GM13977 (cell line): ENCODE results near the gene DPYSL3.

Experiments used
- DNase-seq: peaks from one replicate; pipeline ENCODE4 v3.0.0; 2012; ENCODE audit warnings: low spot score
- CTCF ChIP-seq: IDR thresholded peaks from 2 replicates; pipeline ENCODE4 v1.5.1; 2012; ENCODE audit warnings: mild to moderate bottlenecking, control low read depth; ENCODE audit not compliant: insufficient read depth; ENCODE audit errors: extremely low read depth, missing control alignments
- in situ Hi-C: fragments of 300-500 bp; cut with MboI; formaldehyde crosslinking; loops from one replicate; pipeline ENCODE4 v1.12.0; 2022; ENCODE audit warnings: low sequenced_read_pairs, low pct_unique_long_range_greater_than_20kb, mixed read lengths, inconsistent platforms; ENCODE audit not compliant: unreplicated experiment

The DPYSL3 gene

GRCh38 chr5:147413266-147413665, 96.6 kb downstream of the DPYSL3 start:
- in situ Hi-C loops, result no loop called here

GRCh38 chr5:147412561-147412960, 97.3 kb downstream of the DPYSL3 start:
- no peak for DNase-seq
- no peak for TF ChIP-seq CTCF
- in situ Hi-C loops, result no loop called here

More at GRCh38 chr5:147413266-147413665, 96.6 kb downstream of the DPYSL3 start:
- DNase-seq, result no peak
- no peak for TF ChIP-seq CTCF

- in situ Hi-C loops, result no loop called here
- TF ChIP-seq CTCF, result no peak
- no peak for DNase-seq
These were observed 98.2 kb downstream of the DPYSL3 start for GRCh38 chr5:147411359-147412319.

GRCh38 chr5:147410496-147411358, 99.1 kb downstream of the DPYSL3 start:
- DNase-seq, result no peak

GRCh38 chr5:147408980-147409379, 100.9 kb downstream of the DPYSL3 start:
- no peak for DNase-seq
- TF ChIP-seq CTCF, result no peak
- in situ Hi-C loops, result no loop called here

More at GRCh38 chr5:147410496-147411358, 99.1 kb downstream of the DPYSL3 start:
- in situ Hi-C loops, result no loop called here
- TF ChIP-seq CTCF, result no peak

GRCh38 chr5:147407094-147407681, 102.7 kb downstream of the DPYSL3 start:
- no peak for DNase-seq
- in situ Hi-C loops, result no loop called here
- TF ChIP-seq CTCF, result no peak
